ENCODE measurements around the gene SIM1. TPM values are rescaled to one million over a fixed set of nuclear protein-coding genes. Genes with fewer than 3 reads are reported as not detected.

The SIM1 gene
- total RNA-seq, 1 experiment from 2014 or later, result 0.17 TPM

GRCh38 chr6:100467129-100468015 lies 2.7 kb upstream of the SIM1 start:
- ChIA-PET CTCF (no interaction called here), POLR2A (ENCODE audit: low non-redundant PET) (no interaction called here)
- no TSS peak for BruUV-seq (replicated peaks)
- DNase-seq (ENCODE audit: low spot score), result no peak
- Histone ChIP-seq H3K27me3 (replicated peaks; ENCODE audit: insufficient read depth, low read depth, low read length, poor library complexity) (peaks cover 25% of the 10 kb centered on the region), H3K4me3 (ENCODE audit: low read depth, low read length, poor library complexity, severe bottlenecking) (no peak overlapping the region), H3K36me3 (ENCODE audit: insufficient read depth, low read length, poor library complexity, severe bottlenecking) (no peaks in the 10 kb centered on the region), H3K9me3 (ENCODE audit: low read depth, low read length, poor library complexity, severe bottlenecking) (no peaks in the 10 kb centered on the region), H3K4me1 (ENCODE audit: insufficient read depth, low read length, poor library complexity, severe bottlenecking) (peaks cover 4% of the 10 kb centered on the region), H3K27ac (ENCODE audit: low read depth, low read length, poor library complexity, severe bottlenecking) (no peak overlapping the region)
- TF ChIP-seq, protein P1, sequence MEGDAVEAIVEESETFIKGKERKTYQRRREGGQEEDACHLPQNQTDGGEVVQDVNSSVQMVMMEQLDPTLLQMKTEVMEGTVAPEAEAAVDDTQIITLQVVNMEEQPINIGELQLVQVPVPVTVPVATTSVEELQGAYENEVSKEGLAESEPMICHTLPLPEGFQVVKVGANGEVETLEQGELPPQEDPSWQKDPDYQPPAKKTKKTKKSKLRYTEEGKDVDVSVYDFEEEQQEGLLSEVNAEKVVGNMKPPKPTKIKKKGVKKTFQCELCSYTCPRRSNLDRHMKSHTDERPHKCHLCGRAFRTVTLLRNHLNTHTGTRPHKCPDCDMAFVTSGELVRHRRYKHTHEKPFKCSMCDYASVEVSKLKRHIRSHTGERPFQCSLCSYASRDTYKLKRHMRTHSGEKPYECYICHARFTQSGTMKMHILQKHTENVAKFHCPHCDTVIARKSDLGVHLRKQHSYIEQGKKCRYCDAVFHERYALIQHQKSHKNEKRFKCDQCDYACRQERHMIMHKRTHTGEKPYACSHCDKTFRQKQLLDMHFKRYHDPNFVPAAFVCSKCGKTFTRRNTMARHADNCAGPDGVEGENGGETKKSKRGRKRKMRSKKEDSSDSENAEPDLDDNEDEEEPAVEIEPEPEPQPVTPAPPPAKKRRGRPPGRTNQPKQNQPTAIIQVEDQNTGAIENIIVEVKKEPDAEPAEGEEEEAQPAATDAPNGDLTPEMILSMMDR (conservative IDR thresholded peaks at IDR 0.05; ENCODE audit: low read depth, low read length), result no peak
- no peak for TF ChIP-seq EZH2 (IDR thresholded peaks at IDR 0.05; ENCODE audit: borderline replicate concordance, low read depth, low read length, poor library complexity, severe bottlenecking)
- intact Hi-C loops (cut with micrococcal nuclease; ENCODE audit: unreplicated experiment), result no loop called here

DNA sequence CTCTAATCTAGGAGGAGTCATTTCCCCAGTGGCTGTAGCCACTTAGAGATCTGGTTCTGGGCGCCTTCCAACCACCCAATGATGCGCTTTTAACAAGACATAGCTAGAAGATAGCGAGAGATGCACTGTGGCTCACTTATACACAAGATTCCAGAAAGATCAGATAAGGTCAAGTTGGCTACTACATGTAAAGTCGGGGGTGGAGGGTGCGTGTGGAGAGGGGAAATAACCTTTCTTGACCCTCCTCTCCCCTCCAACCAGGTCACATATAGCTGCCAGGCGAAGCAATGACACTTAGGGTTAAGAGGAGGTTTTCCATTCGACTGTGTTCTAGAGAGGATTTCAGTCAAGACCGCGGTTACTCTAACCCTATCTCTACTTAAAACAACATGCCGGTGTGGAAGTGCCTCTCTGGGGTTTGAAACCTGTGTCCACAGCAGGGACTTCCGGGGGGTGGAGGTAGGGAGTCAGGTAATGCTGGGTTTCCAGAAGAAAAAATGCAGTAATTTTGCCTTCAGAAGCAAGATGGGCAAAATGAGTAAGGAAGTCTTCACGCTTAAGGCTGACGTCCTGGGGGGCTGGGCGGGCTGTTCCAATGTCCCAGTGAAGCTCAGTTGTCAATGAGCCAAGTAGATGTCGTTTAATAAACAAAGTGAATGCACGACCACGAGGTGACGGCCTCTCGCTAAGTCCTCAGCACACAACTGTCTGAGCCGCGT lies 1.8 kb upstream of the SIM1 start:
- Histone ChIP-seq H3K4me1 (ENCODE audit: insufficient read depth, low read length, poor library complexity, severe bottlenecking) (peaks cover 4% of the 10 kb centered on the region), H3K27me3 (replicated peaks; ENCODE audit: insufficient read depth, low read depth, low read length, poor library complexity) (peaks cover 30% of the 10 kb centered on the region), H3K36me3 (ENCODE audit: insufficient read depth, low read length, poor library complexity, severe bottlenecking) (no peaks in the 10 kb centered on the region), H3K9me3 (ENCODE audit: low read depth, low read length, poor library complexity, severe bottlenecking) (no peaks in the 10 kb centered on the region), H3K4me3 (ENCODE audit: low read depth, low read length, poor library complexity, severe bottlenecking) (no peak overlapping the region), H3K27ac (ENCODE audit: low read depth, low read length, poor library complexity, severe bottlenecking) (no peak overlapping the region)
- no peak for DNase-seq (ENCODE audit: low spot score)
- TF ChIP-seq, protein P1 (conservative IDR thresholded peaks at IDR 0.05; ENCODE audit: low read depth, low read length), result no peak
- TF ChIP-seq EZH2 (IDR thresholded peaks at IDR 0.05; ENCODE audit: borderline replicate concordance, low read depth, low read length, poor library complexity, severe bottlenecking), result no peak
- ChIA-PET CTCF (no interaction called here), POLR2A (ENCODE audit: low non-redundant PET) (no interaction called here)
- BruUV-seq (replicated peaks), result no TSS peak
- intact Hi-C loops (cut with micrococcal nuclease; ENCODE audit: unreplicated experiment), result no loop called here

- no TSS peak for BruUV-seq (replicated peaks)
- H3K4me3 ChIP-seq (ENCODE audit: low read depth, low read length, poor library complexity, severe bottlenecking), result peak overlapping the region; percentile 64
- intact Hi-C loops (cut with micrococcal nuclease; ENCODE audit: unreplicated experiment), result no loop called here
- DNase-seq (ENCODE audit: low spot score), result no peak
- no peaks in the 10 kb centered on the region for H3K36me3 ChIP-seq (ENCODE audit: insufficient read depth, low read length, poor library complexity, severe bottlenecking)
- H3K4me1 ChIP-seq (ENCODE audit: insufficient read depth, low read length, poor library complexity, severe bottlenecking), result peaks cover 4% of the 10 kb centered on the region
- peaks cover 30% of the 10 kb centered on the region for H3K27me3 ChIP-seq (replicated peaks; ENCODE audit: insufficient read depth, low read depth, low read length, poor library complexity)
- H3K27ac ChIP-seq (ENCODE audit: low read depth, low read length, poor library complexity, severe bottlenecking), result no peak overlapping the region
- ChIA-PET CTCF (interaction anchor here (0.6 kb wide), 1 partner anchor 204 kb away, joined by 3 read pairs; no protein-coding TSS in a partner anchor), POLR2A (ENCODE audit: low non-redundant PET) (no interaction called here)
- H3K9me3 ChIP-seq (ENCODE audit: low read depth, low read length, poor library complexity, severe bottlenecking), result no peaks in the 10 kb centered on the region
- TF ChIP-seq, protein P1 (conservative IDR thresholded peaks at IDR 0.05; ENCODE audit: low read depth, low read length), result no peak
- TF ChIP-seq EZH2 (IDR thresholded peaks at IDR 0.05; ENCODE audit: borderline replicate concordance, low read depth, low read length, poor library complexity, severe bottlenecking), result no peak
Observed at GRCh38 chr6:100465701-100466409, 1.1 kb upstream of the SIM1 start.

Measured in A673 (cell line).